Colonic mucosa (tissue), 4 donors: Measurements from ENCODE around the gene CCDC178. TPM values are rescaled to one million over a fixed set of nuclear protein-coding genes. Genes with fewer than 3 reads are reported as not detected.

ENCODE experiments used
- DNase-seq: peaks from one replicate; pipeline ENCODE4 v3.0.0-alpha.2; 2020
- H3K27ac ChIP-seq: fragments of 200-600 bp; one replicate; pipeline ENCODE4 v1.8.0; 2021
- H3K27me3 ChIP-seq: fragments of 200-600 bp; one replicate; pipeline ENCODE4 v1.8.0; 2021
- H3K36me3 ChIP-seq: fragments of 200-600 bp; one replicate; pipeline ENCODE4 v1.8.0; 2021
- H3K4me1 ChIP-seq: fragments of 200-600 bp; one replicate; pipeline ENCODE4 v1.8.0; 2021; ENCODE audit warnings: mild to moderate bottlenecking
- H3K4me3 ChIP-seq: fragments of 200-600 bp; one replicate; pipeline ENCODE4 v1.8.0; 2021
- H3K9ac ChIP-seq, 2 donors: one replicate each; pipeline ENCODE4 v1.7.0; 2013; ENCODE audit warnings: control low read depth in 2 of 2, low read depth in 2 of 2, low read length in 2 of 2
- H3K9me3 ChIP-seq: fragments of 200-600 bp; one replicate; pipeline ENCODE4 v1.8.0; 2021
- CTCF ChIP-seq: fragments of 200-600 bp; IDR thresholded peaks from one replicate; pipeline ENCODE4 v1.8.0; 2022; ENCODE audit warnings: antibody characterized with exemption, mild to moderate bottlenecking
- intact Hi-C: fragments of 100-400 bp; cut with DNase I; formaldehyde crosslinking; loops from one replicate; pipeline ENCODE4 v1.14.1; 2022
- total RNA-seq, 2 donors: library from RNA; stranded (reverse); fragmentation: NEBNext Ultra II Directional in 1 of 2; extraction: Animal tissue kit (Norgen Biotek cat#: 25700) in 1 of 2; gene quantifications; one replicate each; pipeline ENCODE4 v1.2.1, GENCODE V29; 2021
- donor health status: healthy.
- donor health status: DM: no; HTN: no; CAD: no.
- donor health status: DM: no; HTN: no; CAD: no.

CCDC178 gene
- total RNA-seq, 2 donors from 2014 or later, result not detected

- TF ChIP-seq CTCF, result no peak
- Histone ChIP-seq H3K9me3 (no peaks in the 10 kb centered on the region), H3K4me1 (no peaks in the 10 kb centered on the region), H3K4me3 (no peak overlapping the region), H3K27ac (no peak overlapping the region), H3K36me3 (no peaks in the 10 kb centered on the region), H3K27me3 (no peaks in the 10 kb centered on the region), H3K9ac (no peak overlapping the region)
- no peak for DNase-seq
- intact Hi-C loops, result loop anchor here (10.0 kb wide), 1 partner anchor 311 kb away; no protein-coding TSS in a partner anchor
Measured at GRCh38 chr18:32893915-32894314, 546.6 kb downstream of the CCDC178 start.

- Histone ChIP-seq H3K36me3 (no peaks in the 10 kb centered on the region), H3K9me3 (no peaks in the 10 kb centered on the region), H3K27ac (no peak overlapping the region), H3K9ac (no peak overlapping the region), H3K4me1 (no peaks in the 10 kb centered on the region), H3K27me3 (no peaks in the 10 kb centered on the region), H3K4me3 (no peak overlapping the region)
- TF ChIP-seq CTCF, result no peak
- intact Hi-C loops, result loop anchor here (10.0 kb wide), 1 partner anchor 313 kb away; no protein-coding TSS in a partner anchor
- DNase-seq, result no peak
Measured at GRCh38 chr18:32891797-32892196, 548.7 kb downstream of the CCDC178 start.

- H3K9ac ChIP-seq, result no peak overlapping the region
- intact Hi-C loops, result loop anchor here (10.0 kb wide), 1 partner anchor 314 kb away; no protein-coding TSS in a partner anchor
- H3K36me3 ChIP-seq, result no peaks in the 10 kb centered on the region
- DNase-seq, result no peak
- no peaks in the 10 kb centered on the region for H3K27me3 ChIP-seq
- H3K4me1 ChIP-seq, result no peaks in the 10 kb centered on the region
- no peak for TF ChIP-seq CTCF
- no peak overlapping the region for H3K27ac ChIP-seq
- no peaks in the 10 kb centered on the region for H3K9me3 ChIP-seq
- no peak overlapping the region for H3K4me3 ChIP-seq
Measured at GRCh38 chr18:32891130-32891529, 549.4 kb downstream of the CCDC178 start.

GRCh38 chr18:32889615-32890593, 550.6 kb downstream of the CCDC178 start:
- H3K9ac ChIP-seq, result no peak overlapping the region
- no peak for TF ChIP-seq CTCF
- H3K27me3 ChIP-seq, result no peaks in the 10 kb centered on the region
- intact Hi-C loops, result loop anchor here (10.0 kb wide), 1 partner anchor 315 kb away; no protein-coding TSS in a partner anchor
- H3K36me3 ChIP-seq, result no peaks in the 10 kb centered on the region
- H3K4me3 ChIP-seq, result no peak overlapping the region
- no peaks in the 10 kb centered on the region for H3K4me1 ChIP-seq
- H3K27ac ChIP-seq, result no peak overlapping the region
- DNase-seq, result no peak
- no peaks in the 10 kb centered on the region for H3K9me3 ChIP-seq

GRCh38 chr18:32888306-32888705, 552.2 kb downstream of the CCDC178 start:
- no peak for TF ChIP-seq CTCF
- H3K27ac ChIP-seq, result no peak overlapping the region
- no peaks in the 10 kb centered on the region for H3K4me1 ChIP-seq
- H3K36me3 ChIP-seq, result no peaks in the 10 kb centered on the region
- no peak overlapping the region for H3K4me3 ChIP-seq
- H3K9ac ChIP-seq, result no peak overlapping the region
- intact Hi-C loops, result no loop called here
- H3K27me3 ChIP-seq, result no peaks in the 10 kb centered on the region
- H3K9me3 ChIP-seq, result no peaks in the 10 kb centered on the region
- DNase-seq, result no peak

Other genes starting within 250 kb of the CCDC178 start
- 1 to 10 TPM in 1 of 2 donors, under 1 TPM in 1; 0.59 to 1.7 TPM for gene ASXL3, start 137.5 kb upstream of the CCDC178 start, total RNA-seq